K562 (cell line): Measurements from ENCODE around the gene JAKMIP1. TPM values are rescaled to one million over a fixed set of nuclear protein-coding genes. Genes with fewer than 3 reads are reported as not detected.

ENCODE experiments used
- ATAC-seq: fragments of 200-7000 bp; cut with Tn5 transposase; 3 replicates; pipeline ENCODE4 v1.9.1; 2020; ENCODE audit warnings: moderate library complexity
- BruUV-seq: library from RNA; stranded (reverse); fragments of 400-500 nt; replicated peaks from 2 replicates; lab custom pipeline; 2021; lab: Mats Ljungman, UMichigan
- CTCF ChIA-PET: fragments of 300-600 bp; formaldehyde crosslinking; extraction: SDS; loops from one replicate; lab custom pipeline; 2021; ENCODE audit warnings: low intra/inter-chr PET ratio; lab: Yijun Ruan, JAX
- POLR2A ChIA-PET: fragments of 300-600, 350-650 bp; sonication (Branson Sonifier 250); formaldehyde crosslinking; extraction: SDS; loops from one replicate; lab custom pipeline; 2021; ENCODE audit warnings: antibody characterized with exemption, inconsistent platforms; lab: Yijun Ruan, JAX
- DNase-seq, 4 experiments: peaks; one replicate each; pipeline versions ENCODE4 v3.0.0 to v3.0.0-alpha.2; 2011 to 2018; ENCODE audit warnings: low spot score in 3 of 4, mixed read lengths in 3 of 4; ENCODE audit errors: extremely low read depth in 1 of 4
- FAIRE-seq: peaks from 2 replicates; lab custom pipeline; 2011; peaks lifted over from hg19 to GRCh38; lab: Jason Lieb, UNC
- H2AFZ ChIP-seq: 2 replicates; pipeline ENCODE4 v1.6.0; 2011; ENCODE audit warnings: low read depth, low read length, control low read depth, inconsistent platforms
- H3K27ac ChIP-seq: fragments of 200-600 bp; 3 replicates; pipeline ENCODE4 v1.8.0; 2011; ENCODE audit warnings: low read depth, mild to moderate bottlenecking, control low read depth, inconsistent platforms, low read length, moderate library complexity, mixed read lengths; ENCODE audit errors: extremely low read depth
- H3K27me3 ChIP-seq, 2 experiments: fragments of 300-600 bp in 1 of 2; 2 replicates in 1 of 2; 3 replicates in 1 of 2; pipeline versions ENCODE4 v1.6.0 to v1.8.0; 2011; ENCODE audit warnings: inconsistent platforms in 2 of 2, low read length in 2 of 2, mild to moderate bottlenecking in 1 of 2, mixed read lengths in 1 of 2, moderate library complexity in 1 of 2; ENCODE audit not compliant: control insufficient read depth in 2 of 2, insufficient read depth in 2 of 2
- H3K36me3 ChIP-seq: fragments of 300-600 bp; 3 replicates; pipeline ENCODE4 v1.8.0; 2011; ENCODE audit warnings: mild to moderate bottlenecking, low read length, inconsistent platforms; ENCODE audit not compliant: control insufficient read depth, insufficient read depth
- H3K4me1 ChIP-seq, 2 experiments: fragments of 200-600 bp in 1 of 2; replicated peaks in 1 of 2; 2 replicates in 1 of 2; 3 replicates in 1 of 2; pipeline versions ENCODE4 v1.5.1 to v1.8.0; 2011; ENCODE audit warnings: inconsistent platforms in 2 of 2, low read length in 2 of 2, mild to moderate bottlenecking in 1 of 2, mixed read lengths in 1 of 2, moderate library complexity in 1 of 2; ENCODE audit not compliant: control insufficient read depth in 2 of 2, insufficient read depth in 2 of 2
- H3K4me2 ChIP-seq: 2 replicates; pipeline ENCODE4 v1.6.1; 2011; ENCODE audit warnings: low read length, control low read depth, inconsistent platforms, mixed read lengths; ENCODE audit not compliant: insufficient read depth
- H3K4me3 ChIP-seq: fragments of 200-600 bp; sonication (generic), shearing (Covaris generic); 2 replicates; pipeline ENCODE4 v1.5.1; 2016; ENCODE audit warnings: control low read depth, inconsistent platforms
- H3K79me2 ChIP-seq: fragments of 200-600 bp; 3 replicates; pipeline ENCODE4 v1.8.0; 2011; ENCODE audit warnings: low read length, inconsistent platforms; ENCODE audit not compliant: control insufficient read depth, insufficient read depth
- H3K9ac ChIP-seq, 2 experiments: 2 replicates each; pipeline versions ENCODE4 v1.6.0 to v1.6.1; 2011; ENCODE audit warnings: low read depth in 2 of 2, low read length in 2 of 2, control low read depth in 1 of 2, inconsistent platforms in 1 of 2, mild to moderate bottlenecking in 1 of 2, mixed read lengths in 1 of 2; ENCODE audit not compliant: insufficient read depth in 1 of 2
- H3K9me1 ChIP-seq: one replicate; pipeline ENCODE4 v1.6.0; 2011; ENCODE audit warnings: inconsistent platforms, mild to moderate bottlenecking, low read length, moderate library complexity; ENCODE audit not compliant: control insufficient read depth, insufficient read depth
- H3K9me3 ChIP-seq: replicated peaks from 2 replicates; pipeline ENCODE4 v1.5.1; 2011; ENCODE audit warnings: low read depth, low read length, inconsistent platforms; ENCODE audit not compliant: control insufficient read depth, insufficient read depth
- H4K20me1 ChIP-seq: replicated peaks from 2 replicates; pipeline ENCODE4 v1.6.1; 2011; ENCODE audit warnings: low read length, inconsistent platforms, mixed read lengths; ENCODE audit not compliant: control insufficient read depth, insufficient read depth
- EWSR1 ChIP-seq: fragments of 450-650 bp; IDR thresholded peaks from 2 replicates; pipeline ENCODE4 v1.6.1; 2018; ENCODE audit warnings: borderline replicate concordance, mild to moderate bottlenecking, low read depth, moderate library complexity; ENCODE audit not compliant: partially characterized antibody
- GATA2 ChIP-seq: sonication (generic); formaldehyde crosslinking; IDR thresholded peaks from 2 replicates; pipeline ENCODE4 v1.4.0; 2020; ENCODE audit warnings: mild to moderate bottlenecking, missing genetic modification reagents
- IRF2 ChIP-seq: sonication (generic); formaldehyde crosslinking; IDR thresholded peaks from 2 replicates; pipeline ENCODE4 v1.8.1; 2022; ENCODE audit warnings: mild to moderate bottlenecking, missing genetic modification reagents
- MEF2A ChIP-seq: IDR thresholded peaks from 2 replicates; pipeline ENCODE4 v1.6.1; 2011; ENCODE audit warnings: low read depth, mild to moderate bottlenecking, low read length, moderate library complexity; ENCODE audit not compliant: control insufficient read depth
- PRDM10 ChIP-seq: fragments of 450-650 bp; IDR thresholded peaks from 2 replicates; pipeline ENCODE4 v1.6.1; 2018; ENCODE audit not compliant: partially characterized antibody
- SNAPC5 ChIP-seq: fragments of 250-450 bp; sonication (Bioruptor Pico); IDR thresholded peaks from 2 replicates; pipeline ENCODE4 v1.8.0; 2021; ENCODE audit warnings: moderate library complexity, mild to moderate bottlenecking, inconsistent platforms
- ZNF143 ChIP-seq: sonication (generic); formaldehyde crosslinking; IDR thresholded peaks from 2 replicates; pipeline ENCODE4 v1.9.0; 2022; ENCODE audit warnings: mild to moderate bottlenecking, missing genetic modification reagents
- WGBS: fragments of 100-300 bp; shearing (Covaris generic); methylation state at CpG from one replicate; pipeline ENCODE4 v1.1.6; 2016; ENCODE audit warnings: low coverage, mixed read lengths; ENCODE audit not compliant: insufficient coverage; ENCODE audit errors: missing lambda C conversion rate; 5-methylcytosine and 5-hydroxymethylcytosine counted together
- in situ Hi-C: fragments of 300-500 bp; cut with MboI; formaldehyde crosslinking; loops from 4 replicates; pipeline ENCODE4 v1.15.0; 2018; ENCODE audit warnings: inconsistent platforms, mixed read lengths
- intact Hi-C: fragments of 100-400 bp; cut with micrococcal nuclease; formaldehyde crosslinking; loops from 2 replicates; pipeline ENCODE4 v1.14.2; 2022
- polyA plus RNA-seq, 8 experiments: library from polyadenylated mRNA; depleted of rRNA in 4 of 8; stranded (reverse) in 5 of 8; unstranded in 3 of 8; fragments of >200 nt; fragmentation: Nextera tagmentation in 2 of 8; fragmentation: Illumina TruSeq in 1 of 8; extraction: Ambion mirVana in 2 of 8; extraction: Trizol in 1 of 8; gene quantifications; 2 replicates each; pipeline versions ENCODE4 v1.2.1 to v1.2.3, GENCODE V29; 2011 to 2014; ENCODE audit warnings: inconsistent platforms in 1 of 8, missing spikeins in 1 of 8
- total RNA-seq, 7 experiments: library from RNA; depleted of rRNA in 6 of 7; stranded (reverse); fragments of >200 nt in 6 of 7; fragmentation: Illumina TruSeq in 2 of 7; extraction: Trizol in 2 of 7; gene quantifications; 2 replicates each; pipeline versions ENCODE4 v1.2.1 to v1.2.3, GENCODE V29; 2011 to 2021; ENCODE audit warnings: low replicate concordance in 1 of 7

Gene JAKMIP1
- total and polyA plus RNA-seq, 9 of the 15 experiments (the other 6 are each of a cell fraction or from before 2014, with no cell fraction given), result not detected

GRCh38 chr4:6204098-6204497, 3.7 kb upstream of the JAKMIP1 start:
- Histone ChIP-seq H3K9me3 (no peaks in the 10 kb centered on the region), H3K9me1 (no peaks in the 10 kb centered on the region), H2AFZ (no peak overlapping the region), H3K79me2 (no peaks in the 10 kb centered on the region), H3K4me3 (no peak overlapping the region), H3K27ac (no peak overlapping the region), H3K9ac (no peak overlapping the region), H3K27me3 (peaks cover 0 to 11% of the 10 kb centered on the region in 2 experiments; a peak in 2 of 5 replicates), H3K4me1 (peaks cover 0 to 20% of the 10 kb centered on the region in 2 experiments; a peak in 2 of 5 replicates), H3K4me2 (no peak overlapping the region), H3K36me3 (no peaks in the 10 kb centered on the region), H4K20me1 (no peaks in the 10 kb centered on the region)
- in situ Hi-C loops, result no loop called here
- no peak for ATAC-seq
- ChIA-PET POLR2A (no interaction called here), CTCF (no interaction called here)
- TF ChIP-seq PRDM10 (no peak), SNAPC5 (CRISPR knock-in tag) (no peak), ZNF143 (no peak), GATA2 (CRISPR knock-in tag) (no peak), MEF2A (no peak), EWSR1 (no peak), IRF2 (CRISPR knock-in tag) (no peak)
- no peak for DNase-seq
- intact Hi-C loops, result no loop called here
- 0% methylated on average over 3 of the region's 3 CpGs for WGBS
- BruUV-seq, result no TSS peak
- no peak for FAIRE-seq
